ENCODE data around the gene NFAM1.
A peak's percentile ranks its signal among the peaks of the same experiment; 100 is the strongest.

The NFAM1 gene

DNA sequence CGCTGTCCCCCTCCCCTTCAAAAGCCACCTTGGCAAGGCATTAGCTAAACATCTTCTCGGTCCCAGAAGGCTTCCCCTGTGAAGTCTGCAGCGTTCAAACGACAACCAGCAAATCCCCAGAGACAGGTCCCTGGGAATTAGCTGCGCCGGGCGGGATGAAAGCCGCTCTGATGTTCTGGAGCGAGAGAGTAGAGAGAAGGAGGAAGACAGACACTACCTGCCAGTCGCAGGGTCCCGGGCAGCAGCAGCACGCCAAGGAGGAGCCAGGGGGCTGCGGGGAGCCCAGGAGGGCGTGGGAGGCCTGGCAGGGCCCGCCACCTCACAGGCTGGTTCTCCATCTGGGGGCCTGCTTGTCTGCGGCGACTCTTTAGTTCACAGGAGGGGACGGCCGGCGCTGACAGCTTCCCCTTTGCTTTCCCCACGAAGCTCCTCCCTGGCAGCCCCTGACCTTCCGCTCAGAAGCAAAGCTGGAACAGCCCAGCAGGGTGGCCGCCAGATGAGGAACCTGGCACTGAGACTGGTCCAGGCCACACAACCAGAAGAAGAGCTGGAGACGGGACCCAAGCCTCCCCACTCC is at the start of gene NFAM1:
Gene NFAM1 (minus strand): TSS at position 384 of the 577 bp plus-strand sequence. CDS start 46 bp downstream, at position 338.
- no peak for DNase-seq

- DNase-seq = no peak
Measured at GRCh38 chr22:42475122-42475521, 42.9 kb upstream of the NFAM1 start.

GRCh38 chr22:42473484-42474193 is 41.4 kb upstream of the NFAM1 start:
- no peak for DNase-seq

- no peak for DNase-seq
Measured at GRCh38 chr22:42472671-42473070, 40.5 kb upstream of the NFAM1 start.

- no peak for DNase-seq
Measured at GRCh38 chr22:42471441-42471840, 39.2 kb upstream of the NFAM1 start.

GRCh38 chr22:42470366-42471082 is 38.3 kb upstream of the NFAM1 start:
- no peak for DNase-seq

GRCh38 chr22:42468841-42469240 is 36.6 kb upstream of the NFAM1 start:
- DNase-seq = no peak

DNA sequence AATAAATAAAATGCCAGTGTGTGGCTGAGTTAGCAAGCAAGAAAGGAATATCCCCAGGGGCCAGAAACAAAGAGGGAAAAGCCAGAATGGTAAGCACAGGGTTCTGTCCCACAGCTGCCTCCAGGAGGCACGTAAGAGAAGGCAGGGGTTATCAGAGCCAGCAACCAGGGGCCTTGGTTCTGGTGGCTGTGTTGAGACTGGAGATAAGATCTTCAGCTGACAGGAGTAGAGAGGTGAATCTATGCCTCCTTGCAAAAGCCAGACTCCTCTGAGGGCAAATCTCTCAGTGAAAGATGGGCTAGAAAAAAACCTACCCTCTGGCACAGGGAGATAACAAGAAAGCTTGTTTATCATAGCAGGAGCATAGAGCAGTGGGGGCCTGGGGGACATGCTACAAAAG is 29.8 kb upstream of the NFAM1 start:
- DNase-seq = no peak

DNA sequence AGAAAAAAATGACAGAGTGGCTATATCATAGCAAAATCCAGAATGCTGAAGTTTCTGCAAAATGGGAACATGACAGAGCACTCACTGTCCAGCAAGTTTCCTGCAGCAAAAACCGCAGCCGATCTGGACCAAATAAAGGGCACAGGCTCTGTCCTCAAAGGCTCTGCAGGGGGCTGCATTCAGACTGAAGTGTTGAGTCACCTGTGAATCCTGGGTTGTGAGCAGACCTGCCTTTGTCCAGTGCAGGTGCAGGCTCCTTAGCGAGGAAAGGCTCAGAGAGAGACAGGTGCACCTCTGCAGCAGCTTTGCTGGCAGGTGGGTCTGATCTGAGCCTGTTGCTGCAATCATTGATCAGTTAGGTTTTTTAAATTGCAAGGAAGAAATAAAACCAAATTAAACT is 29.3 kb upstream of the NFAM1 start:
- DNase-seq = no peak

DNA sequence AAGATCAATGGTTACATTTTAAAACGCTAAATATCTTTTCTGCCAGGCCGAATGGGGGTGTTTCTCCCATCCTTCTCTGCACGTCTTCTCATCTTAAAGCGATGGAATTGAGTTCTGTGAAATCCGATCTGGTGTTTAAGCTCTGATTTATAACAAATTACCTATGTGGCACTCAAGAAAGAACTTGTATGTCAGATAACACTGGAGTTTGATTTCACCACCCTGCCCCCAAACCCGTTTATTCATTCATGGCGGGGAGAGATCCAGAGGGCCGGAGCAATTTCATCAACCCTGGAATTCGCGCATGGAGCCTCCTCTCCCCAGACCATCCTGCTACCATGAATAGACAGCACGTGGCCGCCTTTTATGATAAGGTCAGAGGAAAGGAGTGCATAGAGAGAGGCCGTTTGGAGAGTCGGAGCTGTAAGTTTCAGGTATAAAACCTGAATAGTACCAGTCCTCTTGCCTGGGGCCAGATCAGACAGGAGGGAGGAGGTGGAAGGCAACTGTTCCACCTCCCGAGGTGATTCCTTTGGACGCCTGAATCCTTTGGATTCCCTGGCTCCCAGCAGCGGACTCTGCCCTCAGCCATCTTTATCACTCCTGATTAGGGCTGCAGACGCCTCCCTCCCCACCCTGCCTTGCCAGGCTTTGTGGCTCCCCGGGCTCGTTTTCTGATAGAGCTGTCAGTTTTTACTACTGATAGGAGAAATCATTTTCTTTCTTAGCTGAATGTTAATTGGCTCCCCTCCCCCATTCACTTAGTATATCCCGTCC is 27.3 kb upstream of the NFAM1 start:
- no peak for DNase-seq

DNA sequence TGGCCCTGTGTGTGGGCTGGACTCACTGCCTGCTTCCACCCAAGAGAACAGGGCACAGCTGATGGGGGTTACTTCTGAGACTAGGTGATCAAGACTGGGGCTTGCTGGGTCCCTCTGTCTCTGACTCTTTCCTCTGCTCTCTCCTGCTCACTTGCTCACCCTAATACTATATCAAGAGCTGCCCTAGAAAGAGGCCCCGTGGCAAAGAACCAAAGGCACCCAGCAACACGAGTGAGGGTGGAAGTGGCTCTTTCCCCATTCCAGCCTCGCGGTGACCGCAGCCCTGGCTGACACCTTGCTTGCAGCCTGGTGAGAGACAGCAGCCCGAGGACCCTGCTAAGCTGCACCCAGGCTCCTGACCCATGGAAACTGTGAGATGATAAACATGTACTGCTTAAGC is 20.7 kb upstream of the NFAM1 start:
- DNase-seq = no peak

DNA sequence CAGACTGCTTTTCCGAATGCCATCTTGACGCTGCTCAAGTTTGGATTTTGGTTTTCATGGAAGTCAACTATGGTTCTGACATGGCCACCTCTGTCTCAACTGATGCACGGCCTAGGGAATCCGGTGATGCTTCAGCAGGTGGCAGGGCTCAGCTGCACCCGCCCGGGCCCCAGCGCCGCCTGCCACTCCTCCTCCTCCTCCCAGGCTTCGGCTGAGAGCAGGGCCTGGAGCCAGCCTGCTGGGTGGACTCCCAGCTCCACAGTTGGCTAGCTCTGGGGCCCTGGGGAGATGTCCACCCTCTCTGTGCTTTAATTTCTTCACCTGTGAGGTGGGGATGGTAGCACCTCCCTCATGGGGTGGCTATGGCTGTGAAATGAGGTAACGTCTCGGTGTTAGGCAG is 20.3 kb upstream of the NFAM1 start:
- no peak for DNase-seq

- no peak for DNase-seq
Measured at GRCh38 chr22:42451499-42452145, 19.4 kb upstream of the NFAM1 start.

- no peak for DNase-seq
Measured at GRCh38 chr22:42450862-42451261, 18.7 kb upstream of the NFAM1 start.

GRCh38 chr22:42446151-42446550 is 13.9 kb upstream of the NFAM1 start:
- DNase-seq = no peak

- DNase-seq = peak; percentile 85
Measured at GRCh38 chr22:42444077-42444904, 12.1 kb upstream of the NFAM1 start.

DNA sequence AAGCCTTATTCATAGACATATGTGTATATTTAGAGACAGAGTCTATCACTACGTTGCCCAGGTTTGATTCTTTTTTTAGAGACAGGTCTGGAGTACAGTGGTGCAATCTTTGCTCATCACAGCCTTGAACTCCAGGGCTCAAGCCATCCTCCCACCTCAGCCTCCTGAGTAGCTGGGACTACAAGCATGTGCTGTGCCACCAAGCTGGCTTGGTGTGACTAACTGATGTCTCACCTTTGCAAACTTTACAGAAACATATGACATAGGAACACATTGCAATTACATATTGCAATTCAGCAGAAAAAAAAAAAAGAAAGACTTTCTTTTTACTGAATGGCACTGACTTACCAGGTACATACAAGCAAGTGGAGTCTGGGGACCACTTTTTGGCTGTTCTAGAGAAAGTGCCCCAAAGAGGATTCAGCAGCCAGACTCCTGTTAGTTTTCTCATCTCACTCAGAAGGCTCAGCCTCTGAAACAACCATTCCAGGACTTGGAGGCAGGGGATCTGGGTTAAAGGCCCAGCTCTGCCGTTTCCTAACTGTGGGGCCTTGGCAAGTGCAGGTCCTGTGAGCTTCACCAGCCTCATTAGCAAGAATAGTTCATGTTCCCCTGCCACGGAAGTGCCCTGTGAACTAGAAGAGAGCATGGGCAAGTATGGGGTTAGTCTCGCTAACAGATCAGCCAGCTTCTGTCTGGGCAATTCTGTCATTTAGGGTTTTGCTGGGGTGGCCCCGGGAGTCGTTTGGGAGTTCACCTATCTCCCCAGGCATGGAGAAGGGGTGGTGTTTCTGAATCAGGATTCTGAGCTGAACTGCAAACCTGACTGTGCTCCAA is 11.3 kb upstream of the NFAM1 start:
- no peak for DNase-seq

GRCh38 chr22:42442748-42443147 is 10.5 kb upstream of the NFAM1 start:
- DNase-seq = no peak

GRCh38 chr22:42440728-42441127 is 8.5 kb upstream of the NFAM1 start:
- no peak for DNase-seq

DNA sequence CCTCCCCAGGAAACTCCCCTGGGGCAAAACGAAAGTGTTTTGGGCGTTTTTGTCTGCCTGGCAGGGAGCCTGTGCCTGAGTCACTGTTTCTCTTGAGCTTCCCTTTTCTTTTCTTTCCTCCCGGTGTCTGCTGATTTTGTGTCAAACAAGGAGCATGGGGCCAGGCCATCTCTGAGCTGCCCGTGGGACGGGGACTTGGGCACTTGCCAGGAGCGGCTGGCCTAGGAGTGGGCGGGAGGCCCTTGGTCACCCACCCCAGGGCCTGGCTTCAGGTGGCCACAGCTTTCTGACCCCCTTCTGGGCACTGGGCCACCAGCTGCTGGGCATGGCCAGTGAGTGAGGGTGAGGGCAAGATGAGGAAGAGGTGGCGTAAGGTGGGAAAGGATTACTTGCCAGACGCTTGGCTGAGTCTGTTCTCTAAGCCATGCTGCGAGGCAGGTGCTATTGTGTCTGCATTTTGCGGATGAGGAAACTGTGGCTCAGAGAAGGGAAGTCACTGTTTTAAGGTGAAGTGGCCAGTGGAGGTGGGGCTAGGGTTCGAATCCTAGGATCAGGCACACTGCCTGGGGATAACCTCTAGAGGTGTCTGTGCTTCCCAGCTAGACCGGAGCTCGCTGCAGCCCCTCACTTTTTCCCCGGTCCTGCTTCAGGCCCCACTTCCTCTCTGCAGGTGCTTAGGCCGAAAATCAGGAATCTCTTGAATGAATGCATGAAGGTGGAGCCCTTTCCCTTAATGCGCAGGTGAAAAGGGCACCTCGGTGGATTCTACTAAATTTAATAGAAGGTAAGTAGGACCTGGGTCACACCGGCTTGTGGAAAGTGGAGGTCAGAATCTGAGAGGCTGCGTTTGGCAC is 7.8 kb upstream of the NFAM1 start:
- DNase-seq = no peak

Data from stimulated activated CD8-positive, alpha-beta memory T cell treated with anti-CD3 and anti-CD28 coated beads, Interleukin-4, amount 100 ng/mL, for 48 hours (primary cell).